HepG2 (cell line): Measurements from ENCODE around the gene OAF. TPM values are rescaled to one million over a fixed set of nuclear protein-coding genes. Genes with fewer than 3 reads are reported as not detected.
A peak's percentile ranks its signal among the peaks of the same experiment; 100 is the strongest.

Source experiments
- BCL6 ChIP-seq: IDR thresholded peaks from 2 replicates; pipeline ENCODE4 v1.6.1; 2016; ENCODE audit warnings: missing genetic modification reagents, missing compliant biosample characterization
- ETV5 ChIP-seq: IDR thresholded peaks from 2 replicates; pipeline ENCODE4 v1.6.1; 2018; ENCODE audit warnings: missing biosample characterization, missing genetic modification reagents, inconsistent platforms, borderline replicate concordance
- GABPB1 ChIP-seq: IDR thresholded peaks from 2 replicates; pipeline ENCODE4 v1.6.1; 2016; ENCODE audit warnings: mild to moderate bottlenecking, missing genetic modification reagents, moderate library complexity, missing compliant biosample characterization
- GLMP ChIP-seq: sonication (generic); formaldehyde crosslinking; IDR thresholded peaks from 2 replicates; pipeline ENCODE4 v1.9.0; 2021; ENCODE audit warnings: missing genetic modification reagents, mild to moderate bottlenecking, borderline replicate concordance
- HES4 ChIP-seq: sonication (generic); formaldehyde crosslinking; IDR thresholded peaks from 2 replicates; pipeline ENCODE4 v1.9.0; 2021; ENCODE audit warnings: mild to moderate bottlenecking, missing genetic modification reagents, borderline replicate concordance
- HNF4G ChIP-seq, 2 experiments: sonication (generic) in 1 of 2; formaldehyde crosslinking in 1 of 2; IDR thresholded peaks; 2 replicates each; pipeline versions ENCODE4 v1.4.0 to v1.6.1; 2011 to 2020; ENCODE audit warnings: borderline replicate concordance in 2 of 2, low read depth in 2 of 2, mild to moderate bottlenecking in 2 of 2, low read length in 1 of 2, missing genetic modification reagents in 1 of 2, moderate library complexity in 1 of 2
- HNRNPK ChIP-seq: fragments of 200-400 bp; formaldehyde crosslinking; IDR thresholded peaks from 2 replicates; pipeline ENCODE4 v1.6.1; 2018; ENCODE audit warnings: low read length, low read depth, moderate library complexity, mild to moderate bottlenecking; ENCODE audit not compliant: poor library complexity, severe bottlenecking
- HOXD1 ChIP-seq: sonication (generic); formaldehyde crosslinking; IDR thresholded peaks from 2 replicates; pipeline ENCODE4 v1.5.0; 2020; ENCODE audit warnings: missing genetic modification reagents
- KAT8 ChIP-seq: IDR thresholded peaks from 2 replicates; pipeline ENCODE4 v1.6.1; 2016; ENCODE audit warnings: missing genetic modification reagents, missing compliant biosample characterization
- MNT ChIP-seq: fragments of 450-650 bp; IDR thresholded peaks from 2 replicates; pipeline ENCODE4 v1.6.1; 2016
- MXD3 ChIP-seq: IDR thresholded peaks from 2 replicates; pipeline ENCODE4 v1.6.1; 2016; ENCODE audit warnings: mild to moderate bottlenecking, missing biosample characterization, missing genetic modification reagents
- NR0B2 ChIP-seq: sonication (generic); formaldehyde crosslinking; IDR thresholded peaks from 2 replicates; pipeline ENCODE4 v1.4.0; 2020; ENCODE audit warnings: mild to moderate bottlenecking, missing genetic modification reagents
- ZNF556 ChIP-seq: sonication (generic); formaldehyde crosslinking; IDR thresholded peaks from 2 replicates; pipeline ENCODE4 v1.4.0; 2020; ENCODE audit warnings: mild to moderate bottlenecking, missing genetic modification reagents, borderline replicate concordance
- ZNF557 ChIP-seq: sonication (generic); formaldehyde crosslinking; IDR thresholded peaks from 2 replicates; pipeline ENCODE4 v1.4.0; 2020; ENCODE audit warnings: missing genetic modification reagents
- ZNF580 ChIP-seq: IDR thresholded peaks from 2 replicates; pipeline ENCODE4 v1.6.1; 2016; ENCODE audit warnings: low read depth, borderline replicate concordance
- ZNF687 ChIP-seq: sonication (generic); formaldehyde crosslinking; IDR thresholded peaks from 2 replicates; pipeline ENCODE4 v1.5.1; 2020; ENCODE audit warnings: mild to moderate bottlenecking, missing genetic modification reagents, moderate library complexity
- ZNF709 ChIP-seq: sonication (generic); formaldehyde crosslinking; IDR thresholded peaks from 2 replicates; pipeline ENCODE4 v1.5.0; 2020; ENCODE audit warnings: mild to moderate bottlenecking, missing genetic modification reagents
- ZNF780A ChIP-seq: sonication (generic); formaldehyde crosslinking; IDR thresholded peaks from 2 replicates; pipeline ENCODE4 v1.8.0; 2022; ENCODE audit warnings: mild to moderate bottlenecking, missing genetic modification reagents, moderate library complexity
- polyA plus RNA-seq, 8 experiments: library from polyadenylated mRNA; depleted of rRNA in 3 of 8; stranded (reverse) in 7 of 8; unstranded in 1 of 8; fragments of >200 nt; fragmentation: Illumina TruSeq in 4 of 8; extraction: Trizol in 4 of 8; gene quantifications; 2 replicates each; pipeline versions ENCODE4 v1.2.1 to v1.2.3, GENCODE V29; 2011 to 2016; ENCODE audit warnings: low read depth in 4 of 8, missing spikeins in 1 of 8, mixed read lengths in 1 of 8; ENCODE audit not compliant: insufficient read depth in 1 of 8
- total RNA-seq, 5 experiments: library from RNA; depleted of rRNA; stranded (reverse); fragments of >200 nt; fragmentation: Illumina TruSeq; extraction: Trizol; gene quantifications; 2 replicates each; pipeline ENCODE4 v1.2.3, GENCODE V29; 2016; ENCODE audit warnings: low read depth in 1 of 5

Gene OAF
- total and polyA plus RNA-seq, 2 of the 13 experiments (the other 11 are each of a cell fraction or from before 2014, with no cell fraction given), result 63.7 to 94.6 TPM

GRCh38 chr11:120168960-120169681 lies 41.7 kb upstream of the OAF start (continued):
- TF ChIP-seq NR0B2 (CRISPR knock-in tag) (no peak), HES4 (CRISPR knock-in tag) (no peak; the same call in 1 of the 2 replicates), KAT8 (CRISPR knock-in tag) (no peak), BCL6 (no peak), MNT (no peak), HOXD1 (CRISPR knock-in tag) (no peak), ZNF556 (peak; percentile 27; the same call in 1 of the 2 replicates), ZNF580 (CRISPR knock-in tag) (peak; percentile 43; the same call in 1 of the 2 replicates), ETV5 (CRISPR knock-in tag) (peak; percentile 39), ZNF687 (peak; percentile 77), HNF4G (IDR thresholded peaks at IDR 0.05; ENCODE audit: borderline replicate concordance, low read depth, low read length) (no peak), HNF4G (CRISPR knock-in tag; IDR thresholded peaks at IDR 0.05; ENCODE audit: borderline replicate concordance, low read depth) (no peak), ZNF557 (CRISPR knock-in tag) (no peak), ZNF709 (CRISPR knock-in tag) (0 out of 2 replicates have a peak, but pooled peaks have one; percentile 50), GLMP (no peak), HNRNPK (no peak), ZNF780A (no peak), MXD3 (no peak), GABPB1 (CRISPR knock-in tag) (peak; percentile 65; the same call in 1 of the 2 replicates)
